PC-3 (cell line): ENCODE measurements around the gene KRT3.

ENCODE experiments used
- CTCF ChIP-seq: fragments of 300-600 bp; sonication (generic); conservative IDR thresholded peaks from 2 replicates; pipeline ENCODE4 v1.5.1; 2017; ENCODE audit warnings: antibody characterized with exemption, low read depth, mild to moderate bottlenecking, low read length
- EZH2phosphoT487 ChIP-seq: fragments of 300-600 bp; sonication (generic); IDR thresholded peaks from 2 replicates; pipeline ENCODE4 v1.6.1; 2018; ENCODE audit warnings: mild to moderate bottlenecking, antibody characterized with exemption, low read length, borderline replicate concordance

DNA sequence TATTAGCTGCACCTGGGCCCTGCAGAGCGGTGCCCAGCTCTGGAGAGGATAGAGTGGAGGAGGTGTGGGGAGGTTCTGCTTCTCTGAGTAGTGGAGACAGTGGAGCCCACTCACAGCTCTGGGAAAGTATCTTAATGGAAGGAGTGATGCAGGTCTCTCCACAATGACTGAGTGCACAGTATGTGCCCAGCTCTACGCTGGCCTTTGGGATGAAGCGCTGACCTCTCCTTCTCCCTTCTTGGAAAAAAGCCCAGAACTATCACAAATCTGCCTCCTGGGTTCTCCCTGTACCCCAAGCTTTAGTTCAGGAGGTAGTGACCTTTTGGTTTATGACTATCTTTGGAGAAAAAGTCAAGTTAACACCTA lies 495 bp upstream of the KRT3 start:
- TF ChIP-seq CTCF (no peak), EZH2phosphoT487 (no peak)
